Activated CD8-positive, alpha-beta memory T cell treated with anti-CD3 and anti-CD28 coated beads for 24 hours (primary cell): ENCODE results near the gene TMTC1.

Source experiments
- DNase-seq: peaks from one replicate; pipeline ENCODE4 v3.0.0-alpha.2; 2020

TMTC1 gene

GRCh38 chr12:29738365-29738764 lies 45.4 kb downstream of the TMTC1 start:
- no peak for DNase-seq

DNA sequence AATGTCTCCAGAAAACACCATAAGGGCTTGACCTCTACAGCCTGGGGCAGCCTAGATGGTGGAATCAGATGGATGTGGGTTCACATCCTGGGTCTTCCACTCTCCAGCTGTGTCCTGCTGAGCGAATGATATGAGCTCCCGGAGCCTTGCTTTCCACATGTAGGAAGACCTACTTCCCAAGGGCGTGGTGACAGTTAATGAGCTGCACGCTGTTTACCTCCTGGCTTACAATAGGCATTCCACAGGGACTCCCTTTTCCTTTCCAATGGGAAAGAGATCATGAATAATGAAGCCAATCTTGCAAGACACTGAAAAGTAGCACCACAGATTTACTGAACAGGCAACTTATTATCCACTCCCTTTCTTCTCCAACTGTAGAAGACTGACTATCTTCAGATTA lies 46.1 kb downstream of the TMTC1 start:
- no peak for DNase-seq

GRCh38 chr12:29735604-29736003 lies 48.1 kb downstream of the TMTC1 start:
- DNase-seq, result no peak

GRCh38 chr12:29734734-29735133 lies 49.0 kb downstream of the TMTC1 start:
- no peak for DNase-seq

DNA sequence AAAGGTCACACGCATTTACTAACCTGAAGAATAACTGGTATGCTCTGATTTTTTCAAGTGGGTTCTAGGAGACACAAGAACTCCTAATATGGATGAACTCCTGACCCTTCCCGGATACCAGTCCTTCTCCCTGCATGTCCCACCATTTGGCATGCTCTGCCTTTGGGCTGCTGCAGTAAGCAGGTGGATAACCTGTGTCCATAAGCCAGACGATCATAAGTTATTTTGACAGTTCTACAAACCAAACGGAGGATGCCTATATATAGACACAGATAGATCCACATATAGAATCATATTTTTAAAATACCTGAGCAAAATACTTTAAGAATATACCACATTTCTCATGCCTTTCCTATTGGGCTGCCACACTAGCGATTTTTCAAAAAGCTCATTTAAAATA lies 49.4 kb downstream of the TMTC1 start:
- DNase-seq, result no peak

- no peak for DNase-seq
These were observed 50.2 kb downstream of the TMTC1 start for GRCh38 chr12:29733501-29733900.

- DNase-seq, result no peak
These were observed 50.7 kb downstream of the TMTC1 start for GRCh38 chr12:29733060-29733459.

GRCh38 chr12:29732593-29732992 lies 51.1 kb downstream of the TMTC1 start:
- DNase-seq, result no peak

- no peak for DNase-seq
These were observed 51.6 kb downstream of the TMTC1 start for GRCh38 chr12:29732191-29732590.

- no peak for DNase-seq
These were observed 52.2 kb downstream of the TMTC1 start for GRCh38 chr12:29731591-29731990.

DNA sequence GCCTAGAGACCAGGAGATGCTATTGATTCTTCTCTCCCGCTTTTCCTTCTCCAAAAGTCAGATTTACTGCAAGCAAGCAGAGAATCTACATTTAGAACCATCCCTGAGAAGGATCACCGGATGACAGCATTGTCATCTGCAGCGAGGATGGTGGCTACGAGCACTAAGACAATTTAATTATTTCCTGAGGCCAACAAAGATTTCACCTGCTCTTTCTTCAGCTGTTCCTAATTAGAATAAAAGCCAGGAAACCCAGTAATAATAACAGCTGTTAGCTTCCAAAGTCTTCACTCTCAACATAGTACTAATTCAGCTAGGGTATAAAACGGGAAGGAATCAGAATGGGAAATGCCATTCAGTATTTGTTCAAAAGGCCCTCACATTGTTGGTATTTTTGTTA lies 53.3 kb downstream of the TMTC1 start:
- no peak for DNase-seq

DNA sequence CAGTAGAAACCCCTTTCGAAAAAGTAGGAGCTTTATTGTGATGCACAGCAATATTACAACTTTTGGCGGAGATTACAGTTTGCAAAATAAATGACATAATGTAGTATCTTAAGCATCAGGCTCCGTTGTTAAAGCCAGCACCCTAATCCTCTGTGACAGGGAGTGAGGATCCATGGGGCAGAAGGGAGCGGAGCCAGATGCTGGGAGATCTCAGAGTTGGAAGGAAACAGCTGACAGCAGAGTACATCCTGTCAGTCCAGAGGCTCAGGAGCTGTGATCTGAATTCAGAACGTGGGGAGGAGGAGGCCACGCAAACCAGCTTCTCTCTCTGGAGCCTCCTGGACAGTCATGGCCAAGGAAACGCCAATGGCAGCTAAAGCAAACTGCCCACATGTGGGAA lies 55.7 kb downstream of the TMTC1 start:
- no peak for DNase-seq

GRCh38 chr12:29726741-29727348 lies 56.9 kb downstream of the TMTC1 start:
- no peak for DNase-seq

GRCh38 chr12:29726321-29726692 lies 57.4 kb downstream of the TMTC1 start:
- DNase-seq, result no peak

DNA sequence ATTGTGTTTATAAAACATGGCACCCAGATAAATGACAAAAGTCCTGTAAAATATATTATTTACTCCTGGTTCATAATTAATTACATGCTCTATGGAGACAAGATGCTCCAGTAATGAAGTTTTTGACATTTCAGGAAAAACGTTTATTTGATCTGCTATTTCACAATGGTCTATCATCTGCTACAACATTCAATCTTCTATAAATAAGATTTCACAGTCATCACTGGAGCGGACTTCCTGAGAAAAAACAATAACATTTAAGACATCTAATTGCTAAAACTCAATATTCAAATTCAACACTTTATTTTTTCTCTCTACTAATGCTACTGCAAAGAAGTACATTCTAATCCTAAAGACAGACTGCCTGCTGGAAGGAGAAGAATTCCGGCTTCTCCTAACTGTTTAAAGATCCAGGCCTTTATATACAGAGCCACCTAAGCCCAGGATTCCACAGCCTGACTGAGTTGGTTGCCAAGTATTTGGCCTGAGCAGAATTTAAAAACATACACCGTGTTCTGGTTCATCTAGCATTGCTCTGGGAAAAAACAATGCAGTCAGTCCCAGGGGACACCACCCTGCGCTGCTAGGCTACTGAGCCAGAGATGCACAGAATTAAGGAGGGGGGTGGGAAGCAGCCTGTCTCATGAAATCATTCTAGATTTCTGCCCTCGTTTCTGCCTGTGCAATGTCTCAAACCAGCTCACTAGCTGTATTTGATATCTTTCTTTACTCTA lies 58.0 kb downstream of the TMTC1 start:
- no peak for DNase-seq

- DNase-seq, result no peak
These were observed 61.6 kb downstream of the TMTC1 start for GRCh38 chr12:29722164-29722563.

DNA sequence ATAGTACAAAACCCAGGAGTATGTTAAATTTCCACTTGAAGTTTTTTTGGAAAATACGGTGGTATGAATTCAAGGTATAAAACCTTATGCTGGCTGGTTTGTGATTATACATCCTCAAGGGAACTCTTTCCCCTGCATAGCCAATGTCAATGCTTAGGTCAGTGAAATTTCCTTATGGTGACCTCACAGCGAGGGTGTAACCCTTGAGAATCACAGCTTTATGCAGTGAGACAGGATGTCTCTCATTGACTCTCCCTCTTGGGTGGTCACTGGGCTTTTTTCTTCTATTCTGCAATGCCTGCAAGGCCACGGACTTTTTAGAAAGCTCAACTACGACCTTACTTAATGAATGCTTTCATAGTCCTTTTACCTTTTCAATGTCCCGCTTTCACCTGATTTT lies 64.4 kb downstream of the TMTC1 start:
- DNase-seq, result no peak

- DNase-seq, result no peak
These were observed 66.1 kb downstream of the TMTC1 start for GRCh38 chr12:29717540-29718100.

GRCh38 chr12:29714966-29715365 lies 68.8 kb downstream of the TMTC1 start:
- no peak for DNase-seq

DNA sequence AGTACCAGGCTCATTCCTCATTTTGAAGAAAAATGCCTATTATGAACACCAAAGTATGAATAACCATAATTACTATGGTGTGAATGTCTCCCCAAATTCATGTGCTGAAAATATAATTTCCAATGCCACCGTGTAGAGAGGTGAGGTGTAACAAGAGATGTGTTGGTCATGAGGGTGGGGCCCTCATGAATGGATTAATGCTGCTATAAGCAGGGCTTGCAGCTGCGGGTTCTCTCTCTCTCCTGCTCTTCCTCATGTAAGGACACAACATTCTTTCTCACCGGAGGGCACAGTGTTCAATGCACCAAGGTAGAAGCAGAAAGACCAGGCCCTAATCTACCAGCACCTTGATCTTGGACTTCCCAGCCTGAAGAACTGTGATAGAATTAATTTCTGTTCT lies 70.0 kb downstream of the TMTC1 start:
- DNase-seq, result no peak

- no peak for DNase-seq
These were observed 72.4 kb downstream of the TMTC1 start for GRCh38 chr12:29711381-29711780.

DNA sequence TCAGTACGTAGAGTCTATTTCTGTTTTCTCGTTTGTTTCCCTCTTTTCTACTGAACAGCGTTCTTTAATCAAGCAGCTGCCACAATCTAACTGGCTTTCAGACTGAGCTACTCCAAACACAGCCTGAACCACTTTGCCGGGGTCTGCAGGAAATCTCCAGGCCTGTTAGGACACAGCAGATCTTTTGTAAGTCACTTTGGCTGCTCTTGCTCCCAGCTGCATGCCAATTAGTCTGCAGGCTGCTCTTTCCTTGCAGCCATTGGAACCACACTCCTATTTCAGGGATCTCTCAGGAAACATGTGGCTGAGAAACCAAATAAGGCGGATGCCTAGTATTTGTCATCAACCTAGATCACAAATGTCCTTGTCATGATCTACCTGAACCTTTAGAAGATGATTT lies 73.6 kb downstream of the TMTC1 start:
- no peak for DNase-seq

- DNase-seq, result no peak
These were observed 74.2 kb downstream of the TMTC1 start for GRCh38 chr12:29709496-29710040.

DNA sequence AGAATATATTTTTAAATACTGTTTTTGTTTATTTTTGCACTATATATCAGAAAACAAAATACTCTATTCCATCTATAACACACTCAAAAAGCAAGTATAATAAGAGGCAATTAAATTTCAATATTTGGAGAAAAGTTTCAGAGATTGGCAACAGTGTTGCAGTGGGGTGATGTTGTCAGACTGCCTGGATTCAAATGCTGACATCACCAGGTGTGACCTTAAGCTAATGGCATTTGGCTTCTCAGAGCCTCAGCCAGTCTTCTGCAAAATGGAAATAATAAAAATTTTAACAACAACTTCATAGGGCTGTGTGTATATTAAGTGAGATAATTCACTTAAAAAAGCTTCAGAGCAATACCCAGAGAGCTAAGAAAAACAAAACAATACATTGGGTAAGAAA lies 74.7 kb downstream of the TMTC1 start:
- no peak for DNase-seq
